HepG2 (cell line): ENCODE measurements around the gene PRKCD. TPM values are rescaled to one million over a fixed set of nuclear protein-coding genes. Genes with fewer than 3 reads are reported as not detected.

Experiments used
- CENPT ChIP-seq: sonication (generic); formaldehyde crosslinking; IDR thresholded peaks from 2 replicates; pipeline ENCODE4 v1.8.0; 2022; ENCODE audit warnings: low read depth, mild to moderate bottlenecking, moderate library complexity, missing genetic modification reagents
- FLYWCH1 ChIP-seq: sonication (generic); formaldehyde crosslinking; IDR thresholded peaks from 2 replicates; pipeline ENCODE4 v1.8.1; 2023; ENCODE audit warnings: mild to moderate bottlenecking, missing genetic modification reagents
- IRF2 ChIP-seq: IDR thresholded peaks from 2 replicates; pipeline ENCODE4 v1.6.1; 2018; ENCODE audit warnings: missing genetic modification reagents, missing compliant biosample characterization
- SAP130 ChIP-seq: IDR thresholded peaks from 2 replicates; pipeline ENCODE4 v1.6.1; 2016; ENCODE audit warnings: low read depth
- SNAPC2 ChIP-seq: sonication (generic); formaldehyde crosslinking; IDR thresholded peaks from 2 replicates; pipeline ENCODE4 v1.8.1; 2022; ENCODE audit warnings: mild to moderate bottlenecking, missing genetic modification reagents
- STAT5B ChIP-seq: sonication (generic); formaldehyde crosslinking; IDR thresholded peaks from 2 replicates; pipeline ENCODE4 v1.4.0; 2020; ENCODE audit warnings: missing genetic modification reagents
- TOPORS ChIP-seq: sonication (generic); formaldehyde crosslinking; IDR thresholded peaks from 2 replicates; pipeline ENCODE4 v1.8.0; 2023; ENCODE audit warnings: mild to moderate bottlenecking, missing genetic modification reagents
- ZFP37 ChIP-seq: sonication (generic); formaldehyde crosslinking; IDR thresholded peaks from 2 replicates; pipeline ENCODE4 v1.4.0; 2020; ENCODE audit warnings: missing genetic modification reagents, borderline replicate concordance
- ZNF343 ChIP-seq: sonication (generic); formaldehyde crosslinking; IDR thresholded peaks from 2 replicates; pipeline ENCODE4 v1.4.0; 2020; ENCODE audit warnings: mild to moderate bottlenecking, missing genetic modification reagents
- ZNF746 ChIP-seq: sonication (generic); formaldehyde crosslinking; IDR thresholded peaks from 2 replicates; pipeline ENCODE4 v1.8.0; 2022; ENCODE audit warnings: mild to moderate bottlenecking, missing genetic modification reagents
- ZNF83 ChIP-seq: sonication (generic); formaldehyde crosslinking; IDR thresholded peaks from 2 replicates; pipeline ENCODE4 v1.4.0; 2020; ENCODE audit warnings: missing genetic modification reagents, mild to moderate bottlenecking, borderline replicate concordance
- polyA plus RNA-seq, 8 experiments: library from polyadenylated mRNA; depleted of rRNA in 3 of 8; stranded (reverse) in 7 of 8; unstranded in 1 of 8; fragments of >200 nt; fragmentation: Illumina TruSeq in 4 of 8; extraction: Trizol in 4 of 8; gene quantifications; 2 replicates each; pipeline versions ENCODE4 v1.2.1 to v1.2.3, GENCODE V29; 2011 to 2016; ENCODE audit warnings: low read depth in 4 of 8, missing spikeins in 1 of 8, mixed read lengths in 1 of 8; ENCODE audit not compliant: insufficient read depth in 1 of 8
- total RNA-seq, 5 experiments: library from RNA; depleted of rRNA; stranded (reverse); fragments of >200 nt; fragmentation: Illumina TruSeq; extraction: Trizol; gene quantifications; 2 replicates each; pipeline ENCODE4 v1.2.3, GENCODE V29; 2016; ENCODE audit warnings: low read depth in 1 of 5
- TF ChIP-seq, protein P1 (sequence below): sonication (generic); formaldehyde crosslinking; IDR thresholded peaks from 2 replicates; pipeline ENCODE4 v1.8.0; 2022; ENCODE audit warnings: low read depth, missing genetic modification reagents
- TF ChIP-seq, protein P2 (sequence below): sonication (generic); formaldehyde crosslinking; IDR thresholded peaks from 2 replicates; pipeline ENCODE4 v1.4.0; 2020; ENCODE audit warnings: missing genetic modification reagents

The PRKCD gene
- total and polyA plus RNA-seq, 2 of the 13 experiments (the other 11 are each of a cell fraction or from before 2014, with no cell fraction given): 1.6 to 40.7 TPM

DNA sequence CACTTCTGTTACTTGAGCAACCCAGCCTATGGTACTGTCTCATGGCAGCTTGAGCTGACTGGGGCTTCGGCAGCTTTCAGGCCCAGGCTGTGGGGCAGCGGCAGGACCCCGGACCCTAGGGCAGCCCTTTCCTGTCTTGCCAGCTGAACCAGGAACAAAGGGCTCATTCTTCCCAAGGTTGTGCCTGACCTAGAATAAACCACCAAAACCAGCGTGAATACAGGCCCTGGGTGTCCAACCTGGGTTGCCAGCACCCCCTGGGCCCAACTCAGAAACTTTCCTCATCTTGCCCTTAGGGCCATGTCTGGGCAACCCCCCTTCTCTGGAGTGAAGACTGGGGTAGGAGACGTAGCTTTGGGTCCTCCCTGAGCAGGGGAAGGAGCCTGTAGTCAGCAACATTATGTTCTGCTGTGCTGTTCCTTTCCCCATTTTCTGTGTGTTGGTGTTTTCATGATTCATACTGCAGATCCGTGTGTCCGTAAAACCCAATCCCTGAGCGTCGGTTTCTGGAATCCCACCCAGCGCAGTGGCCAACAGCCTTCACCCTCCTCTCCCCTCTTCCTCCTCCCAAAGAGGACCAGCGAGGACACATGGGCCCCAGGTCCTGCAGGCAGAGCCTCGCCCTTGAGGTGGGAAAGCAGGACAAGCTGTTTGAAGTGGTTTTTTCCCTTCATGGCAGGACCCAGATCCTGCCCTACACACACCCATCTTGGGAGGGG, 61.3 kb downstream of the PRKCD start (continued):
- TF ChIP-seq ZFP37 (CRISPR knock-in tag) (no peak), STAT5B (CRISPR knock-in tag) (no peak), SNAPC2 (CRISPR knock-in tag) (no peak), CENPT (CRISPR knock-in tag) (no peak), SAP130 (CRISPR knock-in tag) (peak; percentile 45; the same call in 1 of the 2 replicates), ZNF83 (CRISPR knock-in tag) (no peak), TOPORS (CRISPR knock-in tag) (no peak), ZNF343 (CRISPR knock-in tag) (0 out of 2 replicates have a peak, but pooled peaks have one; percentile 55), IRF2 (no peak), FLYWCH1 (CRISPR knock-in tag) (no peak), ZNF746 (CRISPR knock-in tag) (no peak)
- TF ChIP-seq, protein P1, sequence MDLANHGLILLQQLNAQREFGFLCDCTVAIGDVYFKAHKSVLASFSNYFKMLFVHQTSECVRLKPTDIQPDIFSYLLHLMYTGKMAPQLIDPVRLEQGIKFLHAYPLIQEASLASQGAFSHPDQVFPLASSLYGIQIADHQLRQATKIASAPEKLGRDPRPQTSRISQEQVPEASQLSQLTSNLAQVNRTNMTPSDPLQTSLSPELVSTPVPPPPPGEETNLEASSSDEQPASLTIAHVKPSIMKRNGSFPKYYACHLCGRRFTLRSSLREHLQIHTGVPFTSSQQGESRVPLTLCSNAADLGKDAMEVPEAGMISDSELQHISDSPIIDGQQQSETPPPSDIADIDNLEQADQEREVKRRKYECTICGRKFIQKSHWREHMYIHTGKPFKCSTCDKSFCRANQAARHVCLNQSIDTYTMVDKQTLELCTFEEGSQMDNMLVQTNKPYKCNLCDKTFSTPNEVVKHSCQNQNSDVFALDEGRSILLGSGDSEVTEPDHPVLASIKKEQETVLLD: no peak
- TF ChIP-seq, protein P2, sequence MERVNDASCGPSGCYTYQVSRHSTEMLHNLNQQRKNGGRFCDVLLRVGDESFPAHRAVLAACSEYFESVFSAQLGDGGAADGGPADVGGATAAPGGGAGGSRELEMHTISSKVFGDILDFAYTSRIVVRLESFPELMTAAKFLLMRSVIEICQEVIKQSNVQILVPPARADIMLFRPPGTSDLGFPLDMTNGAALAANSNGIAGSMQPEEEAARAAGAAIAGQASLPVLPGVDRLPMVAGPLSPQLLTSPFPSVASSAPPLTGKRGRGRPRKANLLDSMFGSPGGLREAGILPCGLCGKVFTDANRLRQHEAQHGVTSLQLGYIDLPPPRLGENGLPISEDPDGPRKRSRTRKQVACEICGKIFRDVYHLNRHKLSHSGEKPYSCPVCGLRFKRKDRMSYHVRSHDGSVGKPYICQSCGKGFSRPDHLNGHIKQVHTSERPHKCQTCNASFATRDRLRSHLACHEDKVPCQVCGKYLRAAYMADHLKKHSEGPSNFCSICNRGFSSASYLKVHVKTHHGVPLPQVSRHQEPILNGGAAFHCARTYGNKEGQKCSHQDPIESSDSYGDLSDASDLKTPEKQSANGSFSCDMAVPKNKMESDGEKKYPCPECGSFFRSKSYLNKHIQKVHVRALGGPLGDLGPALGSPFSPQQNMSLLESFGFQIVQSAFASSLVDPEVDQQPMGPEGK (CRISPR knock-in tag): peak; percentile 57
